H1 (cell line): ENCODE data around the gene CDKN1B. TPM values are rescaled to one million over a fixed set of nuclear protein-coding genes. Genes with fewer than 3 reads are reported as not detected.

ENCODE experiments used
- CTCF ChIA-PET: fragments of 300-600 bp; sonication (Branson Sonifier 250); formaldehyde crosslinking; loops from one replicate; lab custom pipeline; 2021; ENCODE audit not compliant: partially characterized antibody; lab: Charles Lee
- POLR2A ChIA-PET: fragments of 300-600 bp; sonication (Branson Sonifier 250); formaldehyde crosslinking; loops from one replicate; lab custom pipeline; 2021; ENCODE audit warnings: inconsistent platforms; ENCODE audit not compliant: partially characterized antibody; lab: Charles Lee
- DNase-seq, 2 experiments: peaks; one replicate each; pipeline versions ENCODE4 v3.0.0 to v3.0.0-alpha.2; 2010 to 2022; ENCODE audit warnings: low spot score in 2 of 2, low read depth in 1 of 2, mixed read lengths in 1 of 2
- FAIRE-seq: peaks from 2 replicates; lab custom pipeline; 2011; peaks lifted over from hg19 to GRCh38; lab: Jason Lieb, UNC
- H2AFZ ChIP-seq: 2 replicates; pipeline ENCODE4 v1.8.1; 2012; ENCODE audit warnings: low read length, inconsistent platforms
- H2AK5ac ChIP-seq: 2 replicates; pipeline ENCODE4 v1.6.1; 2013; ENCODE audit warnings: low read depth, low read length
- H2BK120ac ChIP-seq: replicated peaks from 2 replicates; pipeline ENCODE3; 2013; ENCODE audit warnings: low read depth, low read length, inconsistent platforms
- H2BK12ac ChIP-seq: 2 replicates; pipeline ENCODE4 v1.6.1; 2013; ENCODE audit warnings: low read depth, low read length
- H2BK15ac ChIP-seq: 2 replicates; pipeline ENCODE4 v1.6.1; 2013; ENCODE audit warnings: low read length
- H2BK20ac ChIP-seq: 2 replicates; pipeline ENCODE4 v1.6.1; 2013; ENCODE audit warnings: low read length
- H2BK5ac ChIP-seq: 2 replicates; pipeline ENCODE4 v1.6.1; 2013; ENCODE audit warnings: low read depth, low read length
- H3K14ac ChIP-seq: 2 replicates; pipeline ENCODE4 v1.6.1; 2013; ENCODE audit warnings: inconsistent platforms; ENCODE audit not compliant: insufficient read length
- H3K18ac ChIP-seq: 2 replicates; pipeline ENCODE4 v1.6.1; 2013; ENCODE audit warnings: low read length; ENCODE audit errors: extremely low read depth
- H3K23ac ChIP-seq: 2 replicates; pipeline ENCODE4 v1.6.1; 2013; ENCODE audit warnings: inconsistent platforms; ENCODE audit not compliant: insufficient read length
- H3K23me2 ChIP-seq: 2 replicates; pipeline ENCODE4 v1.6.1; 2013; ENCODE audit warnings: low read depth, low read length
- H3K27ac ChIP-seq: 2 replicates; pipeline ENCODE4 v1.6.1; 2011; ENCODE audit warnings: low read depth, low read length, inconsistent platforms
- H3K27me3 ChIP-seq, 4 experiments: replicated peaks in 1 of 4; 1 replicate in 1 of 4; 2 replicates in 3 of 4; pipeline versions ENCODE4 v1.6.1 to v1.8.1; 2011 to 2013; ENCODE audit warnings: low read length in 3 of 4, mild to moderate bottlenecking in 3 of 4, inconsistent platforms in 2 of 4, mixed read lengths in 2 of 4, moderate library complexity in 1 of 4; ENCODE audit not compliant: control insufficient read depth in 3 of 4, insufficient read depth in 3 of 4; ENCODE audit errors: extremely low read depth in 1 of 4
- H3K36me3 ChIP-seq, 4 experiments: 2 replicates each; pipeline versions ENCODE4 v1.6.1 to v1.8.1; 2011 to 2013; ENCODE audit warnings: mild to moderate bottlenecking in 4 of 4, low read length in 3 of 4, moderate library complexity in 2 of 4, control low read depth in 1 of 4, inconsistent platforms in 1 of 4; ENCODE audit not compliant: insufficient read depth in 4 of 4, control insufficient read depth in 2 of 4
- H3K4ac ChIP-seq: replicated peaks from 2 replicates; pipeline ENCODE3; 2013; ENCODE audit warnings: low read length, low read depth, mixed read lengths, inconsistent platforms; ENCODE audit not compliant: insufficient read length
- H3K4me1 ChIP-seq, 4 experiments: replicated peaks in 1 of 4; 1 replicate in 1 of 4; 2 replicates in 3 of 4; pipeline versions ENCODE4 v1.6.1 to v1.8.1; 2011 to 2013; ENCODE audit warnings: low read length in 3 of 4, inconsistent platforms in 2 of 4, mixed read lengths in 1 of 4; ENCODE audit not compliant: insufficient read depth in 4 of 4, control insufficient read depth in 3 of 4
- H3K4me2 ChIP-seq, 2 experiments: 2 replicates each; pipeline versions ENCODE4 v1.6.1 to v1.8.1; 2011 to 2013; ENCODE audit warnings: low read depth in 2 of 2, low read length in 2 of 2, control low read depth in 1 of 2, inconsistent platforms in 1 of 2, mild to moderate bottlenecking in 1 of 2; ENCODE audit not compliant: insufficient read depth in 1 of 2
- H3K4me3 ChIP-seq, 4 experiments: fragments of 200-600, 300-600 bp in 1 of 4; sonication (generic), shearing (Covaris generic), sonication (Bioruptor Twin) in 1 of 4; 2 replicates each; pipeline versions ENCODE4 v1.5.1 to v1.8.1; 2011 to 2016; ENCODE audit warnings: low read length in 4 of 4, low read depth in 3 of 4, control low read depth in 2 of 4, inconsistent platforms in 2 of 4, mild to moderate bottlenecking in 2 of 4, mixed read lengths in 1 of 4, moderate library complexity in 1 of 4; ENCODE audit not compliant: insufficient read depth in 2 of 4; ENCODE audit errors: extremely low read depth in 1 of 4
- H3K56ac ChIP-seq: replicated peaks from 2 replicates; pipeline ENCODE3; 2013; ENCODE audit warnings: low read depth, mild to moderate bottlenecking, mixed read lengths, low read length, inconsistent platforms; ENCODE audit not compliant: insufficient read length
- H3K79me1 ChIP-seq: 2 replicates; pipeline ENCODE4 v1.6.1; 2013; ENCODE audit warnings: low read depth, low read length, control low read depth
- H3K79me2 ChIP-seq, 2 experiments: 2 replicates each; pipeline versions ENCODE4 v1.6.1 to v1.8.1; 2012 to 2013; ENCODE audit warnings: low read length in 2 of 2, mild to moderate bottlenecking in 2 of 2, inconsistent platforms in 1 of 2; ENCODE audit not compliant: insufficient read depth in 2 of 2, control insufficient read depth in 1 of 2
- H3K9ac ChIP-seq, 4 experiments: replicated peaks in 1 of 4; 1 replicate in 1 of 4; 2 replicates in 3 of 4; pipeline versions ENCODE4 v1.6.1 to v1.8.1; 2011 to 2013; ENCODE audit warnings: low read depth in 3 of 4, low read length in 3 of 4, control low read depth in 2 of 4, mild to moderate bottlenecking in 2 of 4, moderate library complexity in 2 of 4, inconsistent platforms in 1 of 4; ENCODE audit errors: extremely low read depth in 1 of 4
- H3K9me3 ChIP-seq, 2 experiments: 2 replicates each; pipeline versions ENCODE4 v1.6.1 to v1.8.1; 2012 to 2013; ENCODE audit warnings: mild to moderate bottlenecking in 2 of 2, moderate library complexity in 2 of 2, control low read depth in 1 of 2, inconsistent platforms in 1 of 2, low read depth in 1 of 2, low read length in 1 of 2, mixed read lengths in 1 of 2; ENCODE audit not compliant: insufficient read depth in 2 of 2
- H4K20me1 ChIP-seq, 2 experiments: replicated peaks in 1 of 2; 2 replicates each; pipeline versions ENCODE3 to v1.8.1; 2011 to 2013; ENCODE audit warnings: inconsistent platforms in 2 of 2, low read length in 2 of 2, mild to moderate bottlenecking in 1 of 2; ENCODE audit not compliant: insufficient read depth in 2 of 2, control insufficient read depth in 1 of 2
- H4K5ac ChIP-seq: 2 replicates; pipeline ENCODE4 v1.6.1; 2013; ENCODE audit warnings: low read length, low read depth, mixed read lengths, inconsistent platforms; ENCODE audit not compliant: insufficient read length
- H4K8ac ChIP-seq: 2 replicates; pipeline ENCODE4 v1.8.0; 2013; ENCODE audit warnings: mild to moderate bottlenecking, moderate library complexity, low read length, inconsistent platforms; ENCODE audit not compliant: insufficient read depth; ENCODE audit errors: extremely low read depth
- H4K91ac ChIP-seq: replicated peaks from 2 replicates; pipeline ENCODE3; 2013; ENCODE audit warnings: low read length, mixed read lengths, inconsistent platforms; ENCODE audit not compliant: insufficient read length
- CHD1 ChIP-seq: IDR thresholded peaks from 2 replicates; pipeline ENCODE4 v1.6.1; 2012; ENCODE audit warnings: low read depth, low read length, improper control_type of control experiment
- KDM5A ChIP-seq: fragments of 200-600 bp; IDR thresholded peaks from 2 replicates; pipeline ENCODE4 v1.7.1; 2012; ENCODE audit warnings: mild to moderate bottlenecking, low read length, inconsistent platforms, mixed read lengths
- SIRT6 ChIP-seq: IDR thresholded peaks from one replicate; pipeline ENCODE4 v1.7.1; 2012; ENCODE audit warnings: low read length, inconsistent platforms
- SP2 ChIP-seq: IDR thresholded peaks from 2 replicates; pipeline ENCODE4 v1.6.1; 2012; ENCODE audit warnings: mild to moderate bottlenecking, low read length, inconsistent platforms
- SP4 ChIP-seq: IDR thresholded peaks from 2 replicates; pipeline ENCODE4 v1.6.1; 2012; ENCODE audit warnings: low read length, inconsistent platforms
- TEAD4 ChIP-seq: IDR thresholded peaks from 2 replicates; pipeline ENCODE4 v1.6.1; 2012; ENCODE audit warnings: low read depth, low read length, inconsistent platforms, mixed read lengths
- YY1 ChIP-seq: IDR thresholded peaks from 2 replicates; pipeline ENCODE4 v1.6.1; 2011; ENCODE audit warnings: low read depth, mild to moderate bottlenecking, low read length
- WGBS, 2 experiments: shearing (Covaris generic) in 1 of 2; methylation state at CpG; one replicate each; pipeline versions ENCODE4 v1.1.6 to v1.1.7; 2013 to 2015; ENCODE audit warnings: low lambda C conversion rate in 2 of 2, mixed read lengths in 2 of 2, inconsistent platforms in 1 of 2, low coverage in 1 of 2, missing lambda C conversion rate in 1 of 2; ENCODE audit not compliant: insufficient replicate concordance in 2 of 2, insufficient coverage in 1 of 2, insufficient read length in 1 of 2; ENCODE audit errors: extremely low coverage in 1 of 2, missing lambda C conversion rate in 1 of 2; 5-methylcytosine and 5-hydroxymethylcytosine counted together
- polyA plus RNA-seq, 7 experiments: library from polyadenylated mRNA; depleted of rRNA in 3 of 7; stranded (reverse) in 5 of 7; unstranded in 2 of 7; fragments of >200 nt in 5 of 7; fragments of 200-250 nt in 2 of 7; gene quantifications; 1 replicate in 5 of 7; 2 replicates in 1 of 7; 4 replicates in 1 of 7; pipeline versions ENCODE4 v1.2.1 to v1.2.3, GENCODE V29; 2011 to 2013; ENCODE audit warnings: missing spikeins in 2 of 7, mixed read lengths in 2 of 7
- total RNA-seq: library from RNA; stranded (reverse); fragmentation: NEBNext Ultra II Directional; extraction: Animal tissue kit (Norgen Biotek cat#: 25700); gene quantifications from 2 replicates; pipeline ENCODE4 v1.2.1, GENCODE V29; 2021
- TF ChIP-seq, protein P1 (sequence below), 3 experiments: IDR thresholded peaks; 1 replicate in 2 of 3; 2 replicates in 1 of 3; pipeline versions ENCODE4 v1.5.1 to v1.6.1; 2011; ENCODE audit warnings: low read length in 3 of 3, mild to moderate bottlenecking in 3 of 3, inconsistent platforms in 2 of 3, low read depth in 1 of 3, moderate library complexity in 1 of 3; ENCODE audit not compliant: insufficient read depth in 1 of 3; ENCODE audit errors: control extremely low read depth in 1 of 3

Gene CDKN1B
- total and polyA plus RNA-seq, 2 of the 8 experiments (the other 6 are each of a cell fraction or from before 2014, with no cell fraction given): 6.5 to 27.2 TPM

DNA sequence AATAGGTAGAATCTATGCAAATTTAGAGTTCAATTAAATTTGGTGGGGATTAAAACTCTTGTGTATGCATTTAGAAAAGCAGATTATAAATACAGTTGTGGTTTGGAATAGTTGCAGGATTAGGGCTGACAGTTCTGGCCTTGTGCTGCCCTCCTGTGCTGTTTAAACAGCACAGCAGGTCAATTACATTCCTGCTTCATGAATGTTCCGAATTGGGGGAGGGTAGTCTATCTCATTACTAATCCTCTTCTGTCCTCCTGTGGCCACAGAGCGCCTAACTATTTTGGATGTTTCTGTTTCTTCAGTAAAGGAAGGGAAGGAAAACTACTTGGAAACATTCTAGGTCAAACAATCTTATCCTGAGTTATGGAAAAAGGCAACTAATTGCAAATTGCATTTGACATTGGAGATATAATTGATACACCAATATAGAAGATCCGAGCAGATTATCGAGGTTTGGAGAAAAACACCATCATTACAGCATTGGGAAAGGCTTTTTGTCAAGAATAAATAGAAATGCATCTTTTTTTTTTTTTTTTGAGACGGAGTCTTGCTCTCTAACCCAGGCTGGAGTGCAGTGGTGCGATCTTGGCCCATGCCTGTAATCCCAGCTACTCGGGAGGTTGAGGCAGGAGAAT lies 12.5 kb upstream of the CDKN1B start:
- no peaks in the 10 kb centered on the region for H3K27me3 ChIP-seq
- H2BK12ac ChIP-seq: no peak overlapping the region
- DNase-seq (no peak), FAIRE-seq (peak; percentile 98)
- no peak overlapping the region for H2AK5ac ChIP-seq
- CTCF ChIA-PET: interaction anchor here (0.6 to 5.0 kb wide), 41 partner anchors 9 to 1987 kb away, joined by 3 to 49 read pairs (median 4); partner anchors contain the start of genes CDKN1B and MANSC1
- no peak overlapping the region for H2BK20ac ChIP-seq
- H3K79me1 ChIP-seq: no peaks in the 10 kb centered on the region
- no peaks in the 10 kb centered on the region for H4K20me1 ChIP-seq
- H3K4me1 ChIP-seq: peaks cover 0 to 5% (median 2%) of the 10 kb centered on the region in 4 experiments; a peak in 4 of 7 replicates
- H3K27ac ChIP-seq: no peak overlapping the region
- no peaks in the 10 kb centered on the region for H3K79me2 ChIP-seq
- H2BK15ac ChIP-seq: no peak overlapping the region
- no peak overlapping the region for H3K18ac ChIP-seq
- 56% methylated on average over 7 of the region's 7 CpGs; no CpG with 5 or more reads in 1 of the 2 experiments for WGBS, 2 experiments
- H2BK5ac ChIP-seq: no peak overlapping the region
- H3K9me3 ChIP-seq: no peaks in the 10 kb centered on the region
- no peaks in the 10 kb centered on the region for H3K36me3 ChIP-seq
- H3K4me3 ChIP-seq: no peak overlapping the region
- H3K23me2 ChIP-seq: no peaks in the 10 kb centered on the region
- H3K56ac ChIP-seq: no peak overlapping the region
- H2AFZ ChIP-seq: no peak overlapping the region
- no peak overlapping the region for H3K23ac ChIP-seq
- no peak overlapping the region for H3K9ac ChIP-seq
- no peak overlapping the region for H3K4me2 ChIP-seq
- H3K14ac ChIP-seq: no peak overlapping the region
- H4K5ac ChIP-seq: no peak overlapping the region
- H3K4ac ChIP-seq: no peak overlapping the region
- POLR2A ChIA-PET: interaction anchor here (0.6 kb wide), 1 partner anchor 10 kb away, joined by 4 read pairs; no protein-coding TSS in a partner anchor
- H4K91ac ChIP-seq: no peak overlapping the region
- H2BK120ac ChIP-seq: no peak overlapping the region
- no peak overlapping the region for H4K8ac ChIP-seq
- TF ChIP-seq SIRT6 (no peak), YY1 (peak; percentile 64; the same call in 1 of the 2 replicates), SP2 (no peak), TEAD4 (peak; percentile 93), SP4 (peak; percentile 72; the same call in 1 of the 2 replicates), CHD1 (no peak), KDM5A (0 out of 2 replicates have a peak, but pooled peaks have one; percentile 22)
- TF ChIP-seq, protein P1, sequence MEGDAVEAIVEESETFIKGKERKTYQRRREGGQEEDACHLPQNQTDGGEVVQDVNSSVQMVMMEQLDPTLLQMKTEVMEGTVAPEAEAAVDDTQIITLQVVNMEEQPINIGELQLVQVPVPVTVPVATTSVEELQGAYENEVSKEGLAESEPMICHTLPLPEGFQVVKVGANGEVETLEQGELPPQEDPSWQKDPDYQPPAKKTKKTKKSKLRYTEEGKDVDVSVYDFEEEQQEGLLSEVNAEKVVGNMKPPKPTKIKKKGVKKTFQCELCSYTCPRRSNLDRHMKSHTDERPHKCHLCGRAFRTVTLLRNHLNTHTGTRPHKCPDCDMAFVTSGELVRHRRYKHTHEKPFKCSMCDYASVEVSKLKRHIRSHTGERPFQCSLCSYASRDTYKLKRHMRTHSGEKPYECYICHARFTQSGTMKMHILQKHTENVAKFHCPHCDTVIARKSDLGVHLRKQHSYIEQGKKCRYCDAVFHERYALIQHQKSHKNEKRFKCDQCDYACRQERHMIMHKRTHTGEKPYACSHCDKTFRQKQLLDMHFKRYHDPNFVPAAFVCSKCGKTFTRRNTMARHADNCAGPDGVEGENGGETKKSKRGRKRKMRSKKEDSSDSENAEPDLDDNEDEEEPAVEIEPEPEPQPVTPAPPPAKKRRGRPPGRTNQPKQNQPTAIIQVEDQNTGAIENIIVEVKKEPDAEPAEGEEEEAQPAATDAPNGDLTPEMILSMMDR (IDR thresholded peaks at IDR 0.05; ENCODE audit: control extremely low read depth in 1 of 3, insufficient read depth in 1 of 3, low read depth in 1 of 3, low read length in 3 of 3): peak; percentile 44 to 99 (median 99)
